Sciatic nerve (tissue), 2 donors: Measurements from ENCODE around the gene PTH1R. TPM values are rescaled to one million over a fixed set of nuclear protein-coding genes. Genes with fewer than 3 reads are reported as not detected.

Experiments
- ATAC-seq: fragments of 200-7000 bp; cut with Tn5 transposase; one replicate; pipeline ENCODE4 v1.9.1; 2020; ENCODE audit warnings: mild to moderate bottlenecking, moderate library complexity
- DNase-seq: peaks from one replicate; pipeline ENCODE4 v3.0.0-alpha.2; 2020; ENCODE audit warnings: low spot score
- intact Hi-C: fragments of 100-400 bp; cut with DNase I; formaldehyde crosslinking; loops from one replicate; pipeline ENCODE4 v1.14.2; 2022
- total RNA-seq: library from RNA; stranded (reverse); fragmentation: NEBNext Ultra II Directional; extraction: Animal tissue kit (Norgen Biotek cat#: 25700); gene quantifications from one replicate; pipeline ENCODE4 v1.2.1, GENCODE V29; 2021
- donor health status: DM: no; HTN: no; CAD: no.
- donor health status: DM: no; HTN: no; CAD: no.

Gene PTH1R
- total RNA-seq, 1 donor from 2014 or later: 6.6 TPM

GRCh38 chr3:46860810-46861604, 16.5 kb upstream of the PTH1R start:
- intact Hi-C loops: no loop called here
- ATAC-seq: no peak
- DNase-seq: peak; percentile 47

- ATAC-seq (no peak), DNase-seq (peak; percentile 42)
- intact Hi-C loops: no loop called here
Measured at GRCh38 chr3:46861605-46862368, 15.7 kb upstream of the PTH1R start.

DNA sequence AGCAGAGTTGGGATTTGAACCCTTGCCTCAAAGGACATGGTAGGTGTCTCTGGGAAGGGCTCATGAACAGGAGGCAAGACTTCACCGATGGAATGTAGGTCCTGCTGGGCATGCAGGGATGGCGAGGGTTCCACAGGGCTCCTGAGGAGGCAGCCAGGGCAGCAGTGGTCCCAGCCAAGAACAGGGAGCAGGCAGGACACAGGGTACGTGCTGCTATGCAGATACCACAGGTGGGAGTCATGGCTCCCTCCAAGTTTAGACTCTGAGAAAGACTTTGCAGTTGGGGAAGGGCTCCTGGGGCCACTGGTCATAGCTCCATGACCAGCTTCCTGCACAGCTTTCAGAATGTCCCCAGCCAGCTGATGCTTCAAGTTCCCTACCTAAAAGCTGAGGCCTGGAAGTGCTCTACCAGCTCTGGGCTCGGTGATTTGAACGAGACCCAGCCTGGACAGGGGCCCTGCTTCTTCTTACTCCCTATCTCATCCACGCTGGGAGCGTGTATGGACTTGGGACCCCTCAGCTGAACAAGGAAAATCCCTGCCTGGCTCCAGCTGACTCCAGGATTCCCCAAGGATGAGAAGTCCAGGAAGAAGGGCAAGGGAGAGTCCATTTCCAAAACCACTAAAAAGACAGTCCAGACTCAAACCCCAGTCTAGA, 15.0 kb upstream of the PTH1R start:
- peak; percentile 37 for DNase-seq
- intact Hi-C loops: no loop called here
- ATAC-seq: no peak

DNA sequence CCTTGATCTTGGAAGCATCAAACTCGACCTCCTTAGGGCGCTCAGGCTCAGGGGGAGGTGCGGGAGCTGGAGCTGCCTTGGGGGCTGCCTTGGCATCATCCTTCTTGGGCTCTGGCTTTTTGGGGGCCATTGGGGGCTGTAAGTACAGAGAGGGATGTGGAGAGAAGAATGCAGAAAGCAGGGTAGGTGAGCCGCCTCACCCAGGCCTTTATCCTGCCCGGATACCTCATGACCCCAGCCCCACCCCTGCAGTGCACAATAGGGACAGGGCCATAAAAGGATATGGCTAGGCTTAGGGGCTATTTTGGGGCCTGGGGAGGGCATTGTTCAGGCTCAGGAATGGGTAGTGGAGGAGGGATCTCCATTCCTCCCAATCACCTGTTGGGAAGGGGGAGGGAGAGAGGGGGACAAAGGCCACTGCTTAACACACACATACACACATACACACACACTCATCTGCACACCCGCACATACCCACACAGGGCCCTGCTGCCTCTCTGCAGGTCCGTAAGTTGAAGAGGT, 14.2 kb upstream of the PTH1R start, which contains the start of gene MYL3:
Gene MYL3, minus strand, starts transcription at position 184 of the 522 bp plus-strand sequence. Its CDS starts 54 bp downstream, at position 130.
- ATAC-seq (no peak), DNase-seq (peak; percentile 31)
- intact Hi-C loops: no loop called here

GRCh38 chr3:46864061-46864881, 13.2 kb upstream of the PTH1R start:
- DNase-seq (no peak), ATAC-seq (no peak)
- intact Hi-C loops: no loop called here

DNA sequence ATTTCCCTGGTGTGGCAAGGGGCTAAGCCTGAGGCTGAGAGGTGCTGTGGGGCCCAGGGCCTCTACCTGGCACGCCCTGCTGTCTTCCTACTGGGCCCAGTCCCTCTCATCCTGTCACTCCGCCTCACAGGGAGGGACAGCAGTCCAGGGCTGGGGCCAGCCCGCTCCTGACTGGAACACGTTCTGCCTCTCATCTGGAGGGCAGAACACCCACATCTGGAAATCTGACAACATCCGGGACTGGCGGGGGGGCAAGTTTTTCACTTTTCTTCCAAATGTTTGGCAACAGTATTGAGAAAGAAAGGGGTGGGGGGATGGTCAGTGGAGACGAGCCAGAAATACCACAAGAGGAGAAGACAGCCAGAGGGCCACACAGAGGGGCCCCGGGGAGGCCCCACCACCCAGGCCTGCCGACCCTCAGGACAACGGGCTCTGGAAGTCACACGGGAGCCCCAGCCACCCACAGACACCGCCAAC, 12.5 kb upstream of the PTH1R start:
- ATAC-seq: peak; percentile 35
- intact Hi-C loops: no loop called here
- DNase-seq: no peak

DNA sequence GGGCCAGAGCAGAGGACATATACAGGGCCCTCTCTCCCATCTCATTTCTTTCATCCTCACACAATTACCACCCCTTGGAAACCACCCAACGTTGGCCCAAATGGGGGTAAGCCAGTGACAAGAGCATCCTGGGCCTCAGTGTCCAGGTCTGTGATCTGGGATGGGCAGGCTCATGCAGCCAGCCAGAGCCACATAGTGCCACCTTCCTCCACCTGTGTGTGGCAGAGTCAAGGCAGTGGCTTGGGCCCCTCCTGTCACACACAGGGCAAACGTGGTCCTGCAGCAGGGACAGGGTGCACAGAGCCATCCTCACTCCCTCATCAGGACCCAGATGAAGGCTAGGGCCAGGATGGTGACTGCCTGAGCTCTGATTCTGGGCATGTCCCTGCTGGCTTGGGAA, 12.0 kb upstream of the PTH1R start:
- intact Hi-C loops: no loop called here
- no peak for DNase-seq
- ATAC-seq: no peak

- intact Hi-C loops: no loop called here
- no peak for ATAC-seq
- no peak for DNase-seq
Measured at GRCh38 chr3:46866032-46866595, 11.4 kb upstream of the PTH1R start.

DNA sequence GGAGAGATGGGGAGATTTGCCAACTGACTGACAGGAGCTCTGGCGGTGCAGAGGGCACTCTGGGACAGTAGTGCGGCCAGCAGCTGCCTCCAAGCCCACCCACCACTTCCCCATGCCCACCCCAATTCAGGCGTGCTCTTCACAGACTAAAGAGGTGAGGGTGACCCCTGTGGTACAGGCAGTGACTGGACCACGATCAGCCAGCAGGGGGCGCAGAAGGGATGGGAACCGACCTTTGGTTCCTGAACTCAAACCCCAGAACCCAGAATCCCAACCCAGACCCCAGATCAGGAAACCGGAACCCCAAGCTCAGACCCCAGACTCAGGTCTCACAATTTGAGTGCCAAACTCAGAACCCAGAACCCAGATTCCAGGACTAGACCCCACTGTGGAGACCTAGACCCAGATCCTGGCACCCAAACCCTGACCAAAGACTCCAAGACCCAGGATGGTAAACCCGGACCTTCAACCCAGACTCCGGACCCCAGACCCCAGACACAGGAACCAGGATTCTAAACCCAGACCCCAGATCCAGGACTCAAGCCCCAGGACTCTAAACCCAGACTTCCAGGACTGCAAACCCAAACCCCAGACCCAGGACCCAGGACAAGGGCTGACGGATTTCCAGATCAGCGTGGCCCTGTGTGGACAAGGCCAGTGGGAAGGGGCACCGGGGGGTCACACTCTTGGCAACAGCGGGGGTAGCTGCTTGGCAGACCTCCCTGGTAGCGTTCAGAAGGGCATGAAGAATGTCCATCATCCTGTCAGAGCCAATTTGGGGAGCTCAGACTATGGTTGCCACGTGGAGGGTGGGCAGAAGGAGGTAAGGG, 10.6 kb upstream of the PTH1R start:
- intact Hi-C loops: no loop called here
- ATAC-seq: peak; percentile 74
- peak; percentile 95 for DNase-seq

DNA sequence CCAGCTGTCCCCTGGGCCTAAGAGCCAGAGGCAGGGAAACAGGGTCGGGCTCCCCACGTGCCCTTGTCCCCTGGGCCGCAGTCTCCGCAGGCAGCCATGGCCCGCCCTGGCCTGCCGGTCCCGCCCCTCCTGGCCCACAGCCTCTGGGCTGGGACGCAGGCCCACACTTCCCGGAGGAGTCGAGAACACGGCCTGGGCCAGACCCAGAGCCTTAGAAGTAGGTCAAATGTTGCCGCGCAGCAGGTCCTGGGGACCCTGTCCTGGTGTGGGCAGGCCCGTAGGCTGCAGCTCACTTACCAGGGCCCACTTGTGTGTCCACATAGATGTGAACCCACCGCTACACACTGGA, 10.0 kb upstream of the PTH1R start:
- ATAC-seq (peak; percentile 94), DNase-seq (peak; percentile 89)
- intact Hi-C loops: no loop called here

DNA sequence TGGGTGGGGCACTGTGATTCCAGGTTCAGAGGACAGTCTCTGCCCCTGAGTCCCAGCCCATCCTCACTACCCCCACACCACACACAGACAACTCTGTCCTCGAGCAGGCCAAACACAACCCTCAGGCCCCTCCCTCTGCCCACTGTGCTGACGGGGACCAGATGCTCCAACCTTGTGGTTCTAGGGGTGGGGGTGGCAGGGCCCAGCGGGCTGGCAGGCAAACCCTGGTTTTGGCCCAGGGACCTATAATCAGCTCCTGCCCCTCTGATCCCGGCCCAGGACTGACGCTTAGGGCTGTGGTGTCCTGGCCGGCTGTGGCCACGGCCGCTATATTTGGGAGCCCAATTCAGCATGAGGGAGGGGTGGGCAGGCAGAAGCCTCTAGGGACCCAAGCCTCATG, 9.2 kb upstream of the PTH1R start:
- intact Hi-C loops: no loop called here
- no peak for ATAC-seq

DNA sequence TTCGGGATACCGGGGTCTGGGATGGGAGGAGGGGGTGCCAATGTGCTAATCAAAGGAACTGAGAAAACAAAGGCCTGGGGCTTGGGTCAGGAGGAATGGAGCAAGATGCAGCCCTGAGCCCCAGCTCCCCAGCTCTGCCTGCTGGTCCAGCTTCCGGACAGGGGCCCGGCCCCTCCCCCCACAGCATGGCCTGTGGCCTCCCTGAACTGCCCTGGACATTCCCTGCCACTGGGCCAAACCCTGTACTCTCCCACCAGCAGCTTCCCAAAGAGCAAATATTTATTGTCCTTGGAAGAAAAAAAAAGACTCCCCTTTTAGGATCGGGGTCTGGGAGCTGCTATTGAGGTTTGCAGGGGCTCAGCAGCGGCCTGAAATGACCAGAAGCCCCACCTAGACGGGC, 8.6 kb upstream of the PTH1R start:
- DNase-seq: no peak
- intact Hi-C loops: no loop called here
- ATAC-seq: no peak

More for the DNA sequence above, 9.2 kb upstream of the PTH1R start:
- DNase-seq: no peak

DNA sequence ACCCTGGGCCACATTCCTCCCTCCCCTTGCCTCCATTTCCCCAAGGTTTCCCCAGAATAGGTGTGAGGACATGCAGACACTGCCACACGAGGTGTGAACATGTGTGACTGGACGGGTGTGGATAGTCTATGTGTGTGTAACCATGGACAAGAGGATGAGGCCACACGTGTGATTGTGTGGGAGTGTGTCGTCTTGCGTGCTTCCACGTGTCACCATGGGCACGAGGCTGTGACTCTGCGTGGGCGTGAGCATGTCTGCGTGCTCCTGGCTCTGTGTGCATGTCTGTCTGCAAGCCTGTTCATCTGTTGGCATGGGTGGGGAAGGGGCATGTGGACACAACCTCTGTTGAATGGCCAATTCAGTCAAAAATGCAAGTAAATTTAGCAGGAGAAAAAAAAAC, 8.1 kb upstream of the PTH1R start:
- intact Hi-C loops: no loop called here
- ATAC-seq (no peak), DNase-seq (no peak)

GRCh38 chr3:46870651-46871050, 6.9 kb upstream of the PTH1R start:
- intact Hi-C loops: no loop called here
- DNase-seq (no peak), ATAC-seq (no peak)

DNA sequence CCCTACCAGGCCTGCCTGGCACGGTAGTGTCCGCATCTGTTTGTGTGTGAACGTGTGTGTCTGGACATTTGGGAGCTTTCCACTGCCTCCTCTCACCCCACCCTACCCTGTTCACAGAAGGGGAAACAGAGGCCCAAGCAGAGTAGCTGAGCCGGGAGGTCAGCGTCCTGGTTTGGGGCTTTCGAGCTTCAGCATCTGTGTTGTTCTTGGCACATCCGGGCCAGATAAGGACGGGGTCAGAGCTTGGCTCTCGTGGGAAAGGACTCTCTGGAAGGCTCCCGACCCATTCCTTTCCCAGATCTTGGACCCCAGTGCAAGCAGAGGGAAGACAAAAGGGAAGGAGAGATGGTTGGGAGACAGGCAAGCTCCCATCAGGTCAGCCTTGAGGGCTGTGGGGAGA, 6.3 kb upstream of the PTH1R start:
- no peak for ATAC-seq
- intact Hi-C loops: no loop called here
- no peak for DNase-seq

GRCh38 chr3:46873521-46873920, 4.0 kb upstream of the PTH1R start:
- DNase-seq (no peak), ATAC-seq (no peak)
- intact Hi-C loops: no loop called here

GRCh38 chr3:46874430-46874829, 3.1 kb upstream of the PTH1R start:
- ATAC-seq: peak; percentile 46
- intact Hi-C loops: no loop called here
- no peak for DNase-seq

DNA sequence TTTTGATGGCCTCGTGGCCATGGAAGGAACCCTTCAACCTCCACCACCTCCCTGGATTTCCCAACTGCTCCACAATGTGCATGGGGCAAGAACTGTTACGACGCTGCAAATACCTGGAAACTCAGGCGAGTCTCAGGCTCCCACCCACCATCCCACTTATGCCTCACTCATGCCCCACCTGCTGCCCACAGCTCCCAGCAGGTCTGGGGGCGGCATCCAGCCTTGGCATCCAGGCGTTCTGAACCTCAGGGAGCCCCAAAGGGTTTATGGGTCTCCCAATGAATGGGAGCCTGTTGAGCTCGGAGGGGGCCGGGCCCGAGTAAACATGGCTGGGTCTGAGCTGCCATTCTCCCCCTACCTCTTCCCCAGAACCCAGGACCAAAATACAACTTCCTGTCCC, 2.0 kb upstream of the PTH1R start:
- ATAC-seq: no peak
- no peak for DNase-seq
- intact Hi-C loops: no loop called here
